ENCODE data around the gene RUBCNL. TPM values are rescaled to one million over a fixed set of nuclear protein-coding genes. Genes with fewer than 3 reads are reported as not detected.

RUBCNL gene
- total RNA-seq, 2 experiments from 2014 or later, result 0.48 to 1.1 TPM

DNA sequence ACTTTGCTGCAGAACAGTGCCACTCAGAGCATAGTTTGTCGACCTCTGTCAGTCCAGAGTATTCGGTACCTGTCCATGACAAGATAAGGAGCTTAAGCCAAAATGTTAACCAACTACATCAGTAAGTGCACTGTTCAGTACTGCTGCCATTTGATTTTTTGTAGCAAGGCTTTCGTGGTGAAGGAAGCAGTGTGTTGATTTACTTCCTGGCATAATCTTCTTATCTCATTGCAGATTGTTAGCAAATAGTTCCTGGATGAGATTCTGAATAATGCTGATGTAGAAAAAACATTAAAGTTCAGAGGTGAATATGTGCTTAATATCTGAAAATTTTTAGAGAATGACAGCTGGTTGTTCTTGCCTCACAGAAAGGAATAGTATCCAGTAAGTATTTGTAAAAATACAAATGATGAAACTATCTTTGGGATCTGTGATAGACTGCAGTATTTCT, 89.7 kb downstream of the RUBCNL start:
- Mint-ChIP-seq H3K27ac (peak overlapping the region; percentile 97), H3K36me3 (peaks cover 23% of the 10 kb centered on the region), H3K4me1 (peaks cover 36% of the 10 kb centered on the region), H3K27me3 (no peaks in the 10 kb centered on the region), H3K9me3 (peaks cover 12% of the 10 kb centered on the region), H3K4me3 (peak overlapping the region; percentile 20)
- POLR2A ChIA-PET, result interaction anchor here (2.5 to 2.8 kb wide), 2 partner anchors 24 to 115 kb away, joined by 17 to 19 read pairs; partner anchors contain the start of gene LCP1
- ATAC-seq (ENCODE audit: low read depth) (no peak), DNase-seq (no peak)

DNA sequence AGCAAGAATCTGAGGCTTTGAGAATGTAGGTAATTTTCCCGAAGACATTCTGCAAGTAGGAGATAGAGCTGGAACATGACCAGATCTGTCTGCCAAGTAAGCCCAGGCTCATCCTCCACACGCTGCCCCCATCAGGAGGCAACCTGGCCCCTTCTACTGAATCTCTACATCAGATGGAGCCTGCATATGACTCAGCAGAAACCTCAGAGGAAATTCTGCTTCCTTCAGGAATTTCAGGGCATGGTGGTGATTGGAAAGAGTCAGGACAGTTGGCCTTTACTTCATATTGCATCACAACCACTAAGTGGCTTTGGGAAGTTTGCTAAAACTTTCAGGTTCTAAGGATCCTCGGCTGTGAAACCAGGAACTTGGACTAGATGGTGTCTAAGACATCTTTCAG, 90.1 kb downstream of the RUBCNL start:
- H3K27me3 Mint-ChIP-seq, result no peaks in the 10 kb centered on the region
- DNase-seq, result no peak
- ATAC-seq (ENCODE audit: low read depth), result no peak
- peaks cover 10% of the 10 kb centered on the region for H3K9me3 Mint-ChIP-seq
- POLR2A ChIA-PET, result interaction anchor here (2.0 to 2.8 kb wide), 3 partner anchors 25 to 117 kb away, joined by 11 to 19 read pairs (median 17); partner anchors contain the start of gene LCP1
- H3K36me3 Mint-ChIP-seq, result peaks cover 20% of the 10 kb centered on the region
- H3K27ac Mint-ChIP-seq, result peak overlapping the region; percentile 97
- H3K4me3 Mint-ChIP-seq, result peak overlapping the region; percentile 20
- peaks cover 36% of the 10 kb centered on the region for H3K4me1 Mint-ChIP-seq

DNA sequence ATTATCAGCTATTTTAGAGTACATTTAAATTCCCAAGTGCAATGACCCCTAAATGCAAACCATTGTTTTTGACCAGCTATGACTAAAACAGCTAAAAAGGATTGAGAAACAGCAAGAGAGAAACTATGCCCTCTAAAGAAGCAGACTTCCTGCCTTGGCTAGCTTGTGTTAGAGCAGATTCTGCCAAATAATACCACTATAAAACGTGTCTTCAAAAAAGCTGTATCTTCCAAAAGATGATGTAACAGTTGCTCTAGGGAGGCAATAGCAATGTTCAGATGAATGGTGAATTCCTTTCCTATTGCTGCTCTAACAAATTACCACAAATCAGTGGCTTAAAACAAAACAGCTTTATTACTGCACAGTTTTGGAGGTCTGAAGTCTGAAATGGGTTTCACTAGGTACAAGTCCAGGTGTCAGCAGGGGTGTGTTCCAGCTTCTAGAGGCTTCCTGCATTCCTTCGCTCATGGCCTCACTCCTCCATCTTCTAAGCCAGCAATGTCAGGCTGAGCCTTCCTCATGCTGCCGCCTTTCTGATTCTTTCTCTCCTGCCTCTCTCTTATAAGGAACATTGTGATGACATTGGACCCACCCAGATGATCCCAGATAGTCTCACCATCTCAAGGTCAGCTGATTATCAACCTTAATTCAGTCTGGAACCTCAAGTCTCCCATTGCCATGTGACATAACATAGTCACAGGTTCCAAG, 90.8 kb downstream of the RUBCNL start:
- H3K9me3 Mint-ChIP-seq, result peaks cover 8% of the 10 kb centered on the region
- H3K27ac Mint-ChIP-seq, result peak overlapping the region; percentile 97
- POLR2A ChIA-PET, result interaction anchor here (1.0 to 2.8 kb wide), 11 partner anchors 8 to 244 kb away, joined by 3 to 19 read pairs (median 7); partner anchors contain the start of genes LCP1, LRRC63 and ZC3H13
- ATAC-seq (ENCODE audit: low read depth), result peak; percentile 64
- H3K4me1 Mint-ChIP-seq, result peaks cover 36% of the 10 kb centered on the region
- peak overlapping the region; percentile 70 for H3K4me3 Mint-ChIP-seq
- H3K36me3 Mint-ChIP-seq, result peaks cover 17% of the 10 kb centered on the region
- no peaks in the 10 kb centered on the region for H3K27me3 Mint-ChIP-seq
- no peak for DNase-seq

DNA sequence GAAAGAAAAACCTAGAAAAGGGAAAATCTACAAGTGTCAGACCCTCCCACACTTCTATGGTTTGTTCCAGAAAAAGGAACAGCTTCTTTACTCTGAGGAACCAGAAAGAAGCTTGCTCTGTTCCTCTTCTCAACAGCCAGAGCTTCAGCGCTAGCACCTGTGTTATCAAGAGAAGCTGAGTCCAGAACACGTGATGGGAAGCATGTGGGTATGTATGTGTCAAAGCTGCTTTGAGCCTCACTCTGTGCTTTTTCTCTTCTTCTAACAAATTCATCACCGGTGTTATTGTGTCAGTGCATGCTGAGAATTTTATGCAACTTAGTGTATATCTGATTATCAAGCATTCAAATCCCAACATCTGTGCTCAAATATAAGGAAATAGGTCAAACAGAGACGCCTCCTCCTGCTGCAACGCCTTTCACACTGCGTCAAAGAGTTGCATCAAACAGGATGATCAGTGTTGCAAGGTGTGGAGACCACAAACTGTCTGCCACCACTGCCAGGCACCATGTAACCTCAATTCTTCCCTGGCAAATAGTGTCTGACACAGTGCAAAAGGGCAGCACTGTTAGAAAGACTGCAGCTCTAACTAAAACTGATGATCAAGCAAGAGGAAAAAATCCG, 91.4 kb downstream of the RUBCNL start:
- POLR2A ChIA-PET, result interaction anchor here (0.9 to 2.8 kb wide), 12 partner anchors 9 to 243 kb away, joined by 3 to 19 read pairs (median 6); partner anchors contain the start of genes LCP1, LRRC63 and ZC3H13
- H3K4me3 Mint-ChIP-seq, result peak overlapping the region; percentile 70
- peaks cover 8% of the 10 kb centered on the region for H3K9me3 Mint-ChIP-seq
- H3K4me1 Mint-ChIP-seq, result peaks cover 36% of the 10 kb centered on the region
- H3K27me3 Mint-ChIP-seq, result no peaks in the 10 kb centered on the region
- H3K27ac Mint-ChIP-seq, result peak overlapping the region; percentile 97
- DNase-seq (peak; percentile 48), ATAC-seq (ENCODE audit: low read depth) (peak; percentile 90)
- peaks cover 17% of the 10 kb centered on the region for H3K36me3 Mint-ChIP-seq

DNA sequence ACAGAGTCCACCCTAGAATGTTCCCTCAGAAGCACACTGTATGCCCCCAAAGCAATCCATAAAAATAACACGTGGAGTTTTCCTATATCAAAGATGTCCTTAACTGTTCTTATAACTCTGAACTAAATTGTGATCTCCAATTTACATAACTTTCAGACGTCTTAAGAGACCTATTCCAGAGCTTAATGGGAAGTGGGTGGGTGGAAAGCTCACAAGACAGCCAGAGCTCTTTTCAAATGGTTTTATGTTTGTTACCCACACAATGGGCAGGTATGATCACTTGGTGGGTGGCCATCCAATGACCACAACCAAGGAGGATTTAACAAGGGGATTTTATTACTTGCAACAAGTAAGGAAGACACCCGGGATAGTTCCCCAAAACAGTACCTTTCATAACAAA, 93.6 kb downstream of the RUBCNL start:
- Mint-ChIP-seq H3K27me3 (no peaks in the 10 kb centered on the region), H3K36me3 (peaks cover under 1% of the 10 kb centered on the region), H3K9me3 (no peaks in the 10 kb centered on the region), H3K4me3 (no peak overlapping the region), H3K27ac (peak overlapping the region; percentile 18), H3K4me1 (peaks cover 43% of the 10 kb centered on the region)
- no peak for DNase-seq
- no peak for ATAC-seq (ENCODE audit: low read depth)
- POLR2A ChIA-PET, result interaction anchor here (1.0 to 1.1 kb wide), 2 partner anchors 28 to 138 kb away, joined by 3 read pairs; no protein-coding TSS in a partner anchor

Other genes with a start within 250 kb of the RUBCNL start
- gene LCP1, start 205.1 kb downstream of the RUBCNL start, total RNA-seq, result 1,000 to 10,000 TPM in 1 of 2 experiments, 100 to 1,000 TPM in 1; 965 to 1,009 TPM
- gene LRRC63, start 175.3 kb downstream of the RUBCNL start, total RNA-seq, result 1 to 10 TPM; 1.5 to 1.6 TPM
- 10 to 100 TPM; 18.5 to 18.9 TPM for gene LRCH1, start 165.9 kb upstream of the RUBCNL start, total RNA-seq